ENCODE measurements around the gene BCL11A.

Gene BCL11A

DNA sequence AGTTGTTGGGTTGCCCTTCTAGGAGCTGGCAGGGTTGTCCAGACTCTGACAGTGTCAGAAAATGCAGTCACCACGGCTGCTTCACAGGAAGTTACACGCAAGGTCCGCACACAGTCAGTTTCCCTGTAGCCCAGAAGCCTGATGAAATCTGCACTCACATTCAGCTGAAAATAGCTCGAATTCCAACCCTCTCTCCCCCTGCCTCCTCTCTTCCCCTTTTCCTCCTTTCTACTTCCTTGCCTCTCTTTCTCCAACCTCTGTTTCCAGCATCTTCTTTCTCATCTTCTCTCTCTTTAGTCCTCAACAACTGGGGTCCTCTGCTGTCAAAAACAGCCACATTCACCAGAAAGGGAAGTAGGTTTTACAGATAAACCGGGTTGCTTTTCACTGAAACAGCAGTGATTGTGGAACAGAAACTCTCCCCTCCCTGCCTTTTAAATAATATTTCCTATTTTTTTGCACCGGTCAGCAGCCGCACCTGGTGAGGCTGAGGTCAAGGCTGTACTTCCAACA, 69.3 kb downstream of the BCL11A start:
- no peak for DNase-seq (ENCODE audit: low read depth)

DNA sequence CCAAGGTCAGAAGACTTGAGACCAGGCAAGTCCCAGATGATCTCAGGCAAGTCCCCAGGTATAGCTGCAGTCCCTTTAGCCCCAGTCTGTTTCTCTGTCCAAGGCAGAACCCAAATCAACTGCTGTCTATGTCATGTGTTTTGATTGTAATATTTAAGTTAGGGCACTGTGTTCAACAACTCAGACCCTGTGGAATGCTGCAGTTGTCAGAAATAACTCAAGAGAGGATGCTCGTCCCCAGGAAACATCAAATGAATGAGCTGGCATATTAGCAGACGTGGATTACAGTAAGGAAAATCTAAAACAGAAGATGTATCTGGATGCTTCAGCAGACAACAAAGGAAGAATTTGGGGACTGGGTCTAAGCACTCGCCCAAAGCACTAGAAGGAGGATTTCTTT, 70.1 kb downstream of the BCL11A start:
- no peak for DNase-seq (ENCODE audit: low read depth)

DNA sequence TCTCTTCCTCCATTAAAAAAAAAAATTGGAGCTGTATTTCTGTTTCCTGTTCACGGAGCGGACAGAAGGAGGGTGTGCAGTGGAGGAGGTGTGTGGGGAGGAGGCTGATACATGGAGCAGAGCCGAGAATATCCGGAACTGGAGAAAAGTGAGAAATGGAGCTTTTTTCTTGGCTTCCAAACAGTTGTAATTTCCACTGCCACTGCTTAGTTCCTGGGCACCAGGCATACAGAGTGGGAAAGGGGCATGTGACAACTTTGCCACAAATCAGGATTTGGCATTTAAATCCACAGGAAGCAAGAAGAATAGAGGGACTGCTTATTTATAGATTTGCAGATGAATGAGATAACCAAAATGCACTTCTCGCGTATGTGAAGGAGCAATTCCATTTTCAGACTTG, 71.2 kb downstream of the BCL11A start:
- no peak for DNase-seq (ENCODE audit: low read depth)

DNA sequence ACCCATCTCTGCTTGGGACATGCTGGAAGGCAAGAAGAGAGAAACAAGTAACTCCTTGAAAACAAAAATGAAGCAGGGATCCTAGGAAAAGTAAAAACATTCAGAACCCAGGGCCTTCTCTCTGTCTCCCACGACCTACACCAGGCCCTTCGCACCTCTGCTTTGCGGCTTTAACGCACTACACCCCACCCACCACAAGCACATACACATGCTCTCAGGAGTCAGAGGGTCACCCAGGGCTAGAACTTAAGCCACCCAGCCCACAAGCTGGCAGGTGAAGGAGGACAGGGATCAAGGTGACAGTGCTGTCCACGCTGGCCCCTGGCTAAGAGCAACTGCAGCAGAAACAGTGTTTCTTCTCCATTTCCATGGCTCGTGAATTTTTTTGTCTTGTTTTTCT, 72.2 kb downstream of the BCL11A start:
- no peak for DNase-seq (ENCODE audit: low read depth)

DNA sequence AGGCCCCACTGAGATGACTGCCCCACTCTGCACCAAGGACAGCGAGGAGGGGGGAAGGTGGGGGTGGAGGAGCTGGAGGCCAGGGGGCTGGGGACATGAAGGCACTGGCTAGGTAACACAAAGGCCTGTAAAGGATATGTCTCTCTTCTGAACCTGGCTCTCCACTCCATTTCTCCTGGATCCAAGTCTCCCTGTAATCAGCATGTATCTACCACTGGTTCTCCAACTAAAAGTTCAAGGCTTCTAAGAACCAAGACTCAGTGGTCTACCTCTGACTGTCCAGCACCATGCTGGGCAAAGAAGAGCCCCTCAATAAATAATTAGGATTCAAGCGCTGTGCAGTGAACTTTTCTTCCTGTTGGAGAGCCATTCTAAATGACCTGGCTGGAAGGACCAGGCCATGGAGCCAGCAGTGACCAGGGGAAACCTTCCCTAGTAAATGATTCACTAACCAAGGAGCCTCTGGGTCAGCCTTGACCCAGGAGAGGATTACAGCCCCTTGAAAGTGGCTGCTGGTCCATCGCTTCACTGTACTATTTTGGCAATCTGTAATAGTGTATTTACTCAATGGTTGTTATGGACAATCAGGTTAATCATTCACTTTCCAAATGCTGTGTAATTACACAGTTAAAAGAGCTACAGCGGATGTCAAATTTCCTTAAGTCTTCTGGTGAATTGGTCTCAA, 73.2 kb downstream of the BCL11A start:
- DNase-seq (ENCODE audit: low read depth): no peak

DNA sequence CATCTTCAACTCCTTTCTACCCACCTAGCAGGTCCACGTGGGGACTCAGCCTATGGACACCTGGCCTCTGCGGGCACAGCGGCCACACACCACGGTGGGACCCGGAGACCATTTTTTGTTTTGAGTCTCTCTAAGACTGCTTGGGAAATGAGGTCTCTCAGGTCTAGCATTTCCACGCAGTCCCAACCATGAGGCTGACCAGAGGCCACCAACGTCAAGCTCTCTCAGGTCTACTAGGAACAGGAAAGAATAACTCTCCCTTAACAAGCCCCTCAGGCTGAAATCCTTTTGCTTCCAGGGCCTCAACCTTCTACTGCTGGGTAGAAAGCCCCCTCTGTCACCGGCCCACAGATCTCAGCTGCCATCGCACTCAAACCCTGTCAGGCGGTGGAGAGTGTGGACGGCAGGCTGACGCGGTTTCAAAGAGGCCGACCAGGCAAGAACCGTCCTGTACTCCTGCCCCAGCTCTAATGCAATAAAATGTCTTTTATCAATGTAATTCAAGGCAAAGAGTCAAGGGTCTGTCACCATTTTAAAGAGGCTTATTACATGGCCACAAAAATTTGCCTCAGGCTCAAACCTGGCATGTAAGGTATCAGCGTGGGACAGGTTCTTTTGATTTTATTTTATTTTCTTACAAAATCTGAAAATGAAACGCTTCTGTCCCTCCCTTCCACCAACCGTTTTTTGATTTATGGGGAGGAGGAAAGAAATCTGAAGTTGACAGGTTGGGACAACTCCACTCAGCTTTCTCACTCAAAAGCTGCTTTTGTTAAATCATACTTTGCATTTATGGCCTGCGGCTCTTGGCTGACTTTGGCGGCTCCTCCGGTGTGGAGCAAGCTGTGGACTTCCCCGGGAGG, 74.0 kb downstream of the BCL11A start:
- DNase-seq (ENCODE audit: low read depth): no peak

DNA sequence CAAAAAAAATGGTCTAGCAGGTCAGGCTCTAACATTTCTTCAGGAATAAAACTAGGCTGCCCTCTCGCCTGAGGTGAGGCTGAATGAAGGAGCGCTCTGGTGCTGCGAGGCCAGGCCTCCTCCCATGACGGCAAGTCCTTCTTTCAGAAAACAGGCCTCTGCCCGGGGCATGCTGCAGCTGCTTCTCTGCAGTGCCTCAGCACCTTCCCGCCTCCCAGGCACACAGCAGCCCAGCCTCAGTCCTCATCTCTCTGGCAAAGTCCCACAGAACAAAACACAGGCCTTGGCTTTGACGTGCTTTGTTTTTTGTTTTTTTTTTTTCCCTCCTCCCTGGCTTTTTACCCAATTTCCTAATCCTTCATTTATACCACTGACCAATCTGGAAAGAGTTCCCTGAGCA, 74.8 kb downstream of the BCL11A start:
- DNase-seq (ENCODE audit: low read depth): no peak

DNA sequence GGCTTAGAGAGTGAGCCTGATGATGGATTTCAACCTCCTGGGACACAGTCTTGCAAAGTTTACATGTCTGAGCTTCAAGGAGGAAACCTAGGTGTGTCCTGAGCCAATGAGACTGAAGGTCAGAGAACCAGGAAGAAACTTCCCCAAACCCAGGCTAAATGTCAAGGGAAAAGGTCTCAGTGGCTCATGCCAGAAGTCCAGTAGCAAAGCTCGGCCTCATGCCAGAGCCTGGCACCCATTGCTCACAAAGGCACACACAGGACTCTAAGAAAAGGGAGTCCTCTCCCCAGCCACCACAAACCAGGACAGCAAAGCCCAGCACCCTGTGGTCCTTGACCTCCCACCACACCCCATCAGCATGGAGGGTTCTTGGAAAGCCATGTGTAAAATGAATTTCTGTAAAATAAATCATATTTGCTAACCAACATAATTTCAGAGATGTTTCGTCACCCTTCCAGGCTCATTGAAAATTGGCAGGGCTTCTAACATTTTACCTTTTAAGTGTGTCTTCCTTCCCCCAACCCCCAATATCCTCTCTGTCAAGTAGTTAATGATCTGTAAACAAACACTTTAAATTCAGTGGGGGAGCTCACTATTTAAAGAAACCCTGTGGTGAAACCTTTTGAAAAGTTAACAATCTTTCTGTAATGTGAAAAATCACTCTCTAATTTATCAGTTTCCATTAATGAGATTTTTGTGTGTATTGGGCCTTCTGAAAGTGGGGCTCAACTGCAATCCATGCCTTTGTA, 77.1 kb downstream of the BCL11A start:
- no peak for DNase-seq (ENCODE audit: low read depth)

DNA sequence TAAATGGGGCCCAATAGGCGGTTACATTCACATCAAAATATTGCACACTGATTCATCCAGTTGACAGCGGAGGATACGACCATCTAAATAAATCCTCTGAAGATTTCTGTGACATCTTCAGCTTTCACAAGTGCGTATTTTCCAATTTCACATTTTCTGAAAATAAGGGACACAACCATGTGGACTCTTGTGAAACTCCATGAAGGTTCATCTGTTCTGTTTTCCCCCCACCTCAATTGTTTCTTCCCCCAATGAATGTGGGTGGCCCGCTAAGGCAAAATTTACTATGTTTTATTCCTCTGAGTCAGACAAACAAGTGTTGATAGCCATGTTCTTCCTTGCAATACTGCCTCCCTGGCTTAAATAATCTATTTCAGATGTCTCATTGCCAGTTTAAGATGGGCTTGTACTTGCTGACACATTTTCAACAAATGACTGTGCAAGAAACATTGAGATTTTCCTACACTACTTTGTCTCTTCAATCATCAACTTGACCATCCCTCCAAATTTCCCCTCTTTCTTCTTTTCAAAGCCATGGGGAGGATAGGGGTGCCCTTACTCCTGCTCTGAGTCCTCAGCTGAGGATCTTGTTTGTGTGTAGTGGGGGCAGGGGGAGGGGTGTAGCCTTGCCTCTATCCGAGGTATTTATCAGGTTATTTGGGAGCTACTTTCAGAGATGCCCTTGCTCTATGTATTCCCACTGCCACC, 78.2 kb downstream of the BCL11A start:
- no peak for DNase-seq (ENCODE audit: low read depth)

DNA sequence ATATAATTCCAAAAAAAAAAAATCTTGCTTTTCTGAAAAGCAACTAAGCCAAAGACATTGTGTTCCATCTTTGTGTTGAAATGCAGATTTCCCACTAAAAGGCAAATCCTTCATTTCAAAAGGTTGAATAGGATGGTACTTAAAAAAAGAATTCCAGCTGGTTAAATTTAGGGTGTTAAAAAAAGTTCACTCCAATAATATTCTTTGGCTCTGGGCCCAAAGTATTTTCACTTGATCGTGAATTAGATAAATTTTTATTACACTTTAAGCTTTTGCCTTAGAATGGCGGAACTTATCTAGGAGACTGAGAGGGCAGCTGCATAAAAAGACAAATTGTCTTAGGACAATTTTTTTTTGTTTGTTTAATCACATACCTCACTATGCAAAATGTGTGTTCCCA, 79.2 kb downstream of the BCL11A start:
- no peak for DNase-seq (ENCODE audit: low read depth)

DNA sequence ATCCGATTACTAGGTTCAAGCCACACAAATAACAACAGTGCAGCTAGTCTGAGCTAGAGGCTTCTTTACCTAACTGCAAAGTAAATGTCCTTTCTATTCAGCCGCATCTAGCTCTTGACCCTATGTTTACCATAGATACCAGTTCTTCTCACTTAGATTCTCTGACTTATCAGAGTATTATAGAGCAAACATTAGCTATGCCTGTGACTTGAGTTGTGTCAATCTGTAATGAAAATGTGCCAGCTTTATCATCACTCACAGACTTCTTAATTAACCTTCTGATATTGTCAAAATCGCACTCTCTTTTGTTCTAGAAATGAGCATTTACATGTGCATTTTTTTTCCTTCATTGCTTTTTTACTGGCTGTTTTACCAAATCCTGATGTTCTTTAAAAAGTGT, 79.9 kb downstream of the BCL11A start:
- no peak for DNase-seq (ENCODE audit: low read depth)

DNA sequence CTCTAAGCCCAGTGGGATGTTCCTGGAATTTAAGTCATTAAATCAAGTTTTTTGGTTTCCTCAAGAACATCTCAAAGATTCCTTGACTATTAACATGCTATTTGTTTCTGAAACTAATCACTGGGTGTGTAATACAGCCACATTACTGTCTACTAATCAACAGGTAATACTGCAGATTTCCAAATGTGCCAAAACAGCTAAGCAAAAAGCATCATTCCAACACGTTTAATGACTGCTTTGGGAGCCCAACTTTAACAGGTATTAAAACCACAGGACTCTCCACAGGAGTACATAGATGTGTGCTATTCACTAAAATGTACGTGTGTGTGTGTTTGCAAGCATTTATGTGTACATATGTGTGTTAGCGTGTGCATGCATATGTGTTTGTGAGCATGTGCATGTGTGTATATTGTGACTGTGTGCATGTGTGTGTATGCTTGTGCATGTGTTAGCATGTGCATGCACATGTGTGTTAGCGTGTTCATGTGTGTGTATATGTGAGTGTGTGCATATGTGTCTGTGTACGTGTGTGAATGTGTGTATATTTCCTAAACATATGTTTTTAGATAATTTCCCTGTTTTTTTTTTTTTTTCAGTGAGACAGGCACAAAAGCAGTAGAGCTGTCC, 80.7 kb downstream of the BCL11A start:
- DNase-seq (ENCODE audit: low read depth): no peak

DNA sequence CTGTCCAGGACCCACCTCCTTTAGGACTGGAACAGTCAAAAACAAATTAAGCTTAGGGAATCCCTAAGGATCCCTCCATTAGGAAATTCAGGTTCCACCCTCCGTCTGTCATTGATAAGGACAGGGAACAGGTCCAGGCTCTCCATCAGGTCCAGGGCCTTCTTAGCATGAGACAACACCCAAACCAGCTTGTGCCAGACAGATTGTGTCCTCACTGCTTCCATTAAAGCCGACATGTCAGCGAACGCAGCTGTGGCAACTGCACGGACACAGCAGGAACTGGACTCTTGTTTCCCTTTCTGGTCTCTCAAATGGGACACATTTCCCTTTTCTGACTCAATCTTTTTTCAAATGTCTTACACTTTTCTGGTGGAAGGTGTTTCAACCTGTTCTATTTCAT, 81.4 kb downstream of the BCL11A start:
- DNase-seq (ENCODE audit: low read depth): no peak

DNA sequence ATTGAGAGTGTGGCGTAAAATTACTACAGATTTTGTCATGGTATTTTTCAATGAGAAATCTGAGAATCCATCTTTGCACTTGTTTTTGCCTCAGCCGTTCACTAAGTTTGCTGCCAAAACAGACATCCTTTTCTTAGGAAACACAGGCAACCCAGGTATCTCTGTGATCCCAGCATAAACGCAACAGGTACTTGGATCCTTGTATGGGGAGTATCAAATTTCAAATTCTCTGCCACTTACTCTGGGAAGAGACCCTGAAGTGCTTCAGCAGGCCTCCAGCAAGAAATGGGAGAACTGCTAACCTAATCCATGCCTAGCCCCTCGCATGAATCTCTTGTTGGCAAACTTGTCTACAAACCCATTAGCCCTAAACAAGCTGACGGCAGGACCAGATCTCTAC, 83.1 kb downstream of the BCL11A start:
- no peak for DNase-seq (ENCODE audit: low read depth)

DNA sequence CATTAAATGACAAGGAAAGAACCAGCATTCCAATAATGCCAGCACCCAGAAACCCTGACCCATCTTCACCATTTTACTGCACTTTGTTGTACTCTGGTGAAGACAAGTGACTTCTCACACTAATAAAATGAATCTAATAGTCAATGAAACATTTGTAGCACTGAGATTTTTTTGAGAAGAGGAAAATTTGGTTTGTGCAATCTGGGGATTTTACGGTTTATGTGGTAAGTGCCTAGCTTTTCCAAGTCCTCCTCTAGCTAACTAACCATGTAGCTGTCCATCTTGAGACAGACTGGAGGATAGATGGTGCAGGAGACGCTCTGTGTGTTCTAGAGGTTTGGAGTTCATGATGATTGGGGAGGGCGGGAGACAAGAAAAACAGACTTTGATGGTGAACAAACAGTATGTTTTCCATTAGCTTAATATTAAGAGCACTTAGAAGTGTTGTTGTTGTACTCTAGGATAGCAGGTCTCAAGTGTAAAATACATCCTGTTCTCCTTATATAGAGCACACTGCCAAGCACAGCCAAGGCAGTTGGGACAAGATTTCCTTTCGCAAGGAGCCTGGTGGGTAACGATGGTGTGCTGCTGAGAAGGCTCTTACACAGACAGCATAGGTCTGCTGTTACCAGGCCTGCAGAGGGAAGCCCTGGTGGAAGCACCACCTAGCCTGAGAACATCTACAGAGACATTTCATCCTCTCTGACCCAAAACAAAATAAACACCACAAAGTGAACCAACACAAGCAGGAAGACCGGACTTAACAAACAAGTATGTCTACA, 83.7 kb downstream of the BCL11A start:
- no peak for DNase-seq (ENCODE audit: low read depth)

DNA sequence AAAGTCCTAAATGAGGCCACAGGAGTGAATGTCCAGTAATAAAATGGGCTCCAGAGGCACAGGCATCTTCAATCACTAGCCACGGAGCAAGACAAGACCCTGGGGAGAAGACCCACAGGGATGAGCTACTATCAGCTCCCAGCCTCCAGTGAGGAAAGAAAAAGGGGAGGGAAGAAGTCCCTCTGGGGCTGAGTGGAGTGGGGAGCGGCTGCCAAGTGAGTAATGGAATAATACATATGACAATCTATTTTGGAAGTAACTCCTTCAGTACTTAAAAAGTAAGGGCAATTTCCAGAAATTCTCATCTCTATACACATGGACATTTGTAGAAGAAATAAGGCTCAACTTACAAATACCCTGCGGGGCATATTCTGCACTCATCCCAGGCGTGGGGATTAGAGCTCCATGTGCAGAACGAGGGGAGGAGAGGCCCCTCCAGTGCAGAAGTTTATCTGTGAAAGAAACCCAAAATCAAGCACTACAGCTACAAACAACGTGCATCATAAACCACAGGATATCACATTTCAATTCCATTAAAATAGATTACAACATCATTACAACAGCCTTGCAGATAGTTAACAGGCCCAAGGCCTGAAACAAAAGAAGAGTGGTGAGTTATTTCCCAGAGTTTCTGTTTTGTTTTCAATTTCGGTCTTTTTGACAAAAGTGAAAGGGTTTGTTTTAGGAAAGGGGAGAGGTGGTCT, 84.9 kb downstream of the BCL11A start:
- no peak for DNase-seq (ENCODE audit: low read depth)

DNA sequence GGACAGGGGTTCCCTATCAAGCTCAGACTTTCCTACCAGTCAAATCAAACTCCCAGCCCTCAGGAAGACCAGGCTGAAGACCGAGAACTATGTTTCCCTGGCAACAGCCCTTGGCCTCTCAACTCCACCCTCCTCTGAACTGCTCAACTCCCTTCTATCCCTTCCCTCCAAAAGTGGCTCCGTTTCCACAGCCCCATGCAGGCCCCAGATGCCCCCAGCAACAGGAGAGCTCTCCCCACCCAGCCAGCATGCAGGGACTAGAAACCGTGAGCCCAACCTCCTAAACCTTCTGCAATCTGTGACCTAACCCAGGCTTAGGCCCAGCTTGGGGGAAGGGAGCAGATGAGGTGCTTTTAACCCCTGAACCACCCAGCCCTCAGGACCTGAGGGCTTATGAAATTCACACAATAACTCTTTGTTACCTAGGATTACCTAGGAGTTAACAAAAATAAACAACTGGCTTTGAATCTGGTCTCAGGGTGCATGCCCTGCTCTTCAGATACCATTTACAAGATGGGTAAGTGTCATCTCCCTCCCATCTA, 87.2 kb downstream of the BCL11A start:
- no peak for DNase-seq (ENCODE audit: low read depth)

DNA sequence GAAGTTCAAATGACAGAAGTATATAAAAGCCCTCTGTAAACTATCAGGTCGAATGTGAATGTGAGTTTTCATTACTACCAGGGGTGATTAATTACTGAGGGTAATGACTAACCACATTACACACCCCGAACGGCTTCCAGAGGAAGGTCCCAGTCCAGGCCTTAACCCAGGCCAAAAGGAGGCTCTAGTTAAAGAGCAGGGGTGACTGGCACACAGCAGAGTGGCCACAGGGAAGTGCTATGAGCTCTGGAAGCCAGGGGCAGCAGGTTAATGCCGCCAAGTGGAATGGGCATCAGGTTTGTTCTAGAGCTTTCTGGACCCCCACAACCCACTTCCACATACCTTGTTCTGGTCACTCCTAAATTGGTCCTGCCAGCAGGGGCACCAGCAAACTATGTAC, 87.7 kb downstream of the BCL11A start:
- DNase-seq (ENCODE audit: low read depth): no peak

DNA sequence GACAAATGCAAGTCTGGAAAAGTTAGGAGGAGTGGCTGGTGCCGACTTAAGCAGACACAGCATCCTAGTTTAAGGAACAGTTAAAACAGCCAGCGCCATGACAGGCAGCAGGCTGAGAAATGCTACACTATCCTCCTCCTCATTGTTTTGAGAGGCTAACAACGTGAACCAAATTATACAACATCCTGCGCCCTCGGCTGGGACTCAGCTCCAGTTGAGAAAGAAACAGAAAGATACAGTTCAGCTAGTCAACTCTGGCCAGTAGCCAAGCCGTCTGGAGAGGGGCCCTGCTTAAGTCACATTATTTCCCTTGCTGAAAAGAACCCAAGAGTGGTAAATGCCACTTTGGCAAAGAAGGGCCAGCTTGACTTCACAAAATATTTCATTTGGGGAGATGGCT, 90.2 kb downstream of the BCL11A start:
- DNase-seq (ENCODE audit: low read depth): no peak

Data from activated T-cell treated with anti-CD3 and anti-CD28 coated beads for 48 hours (primary cell).